Astrocyte of the spinal cord (primary cell): ENCODE results near the gene GPRC5C.
"Not testable (repeated sequence)": the region's sequence is repeated elsewhere in the genome, so short reads cannot be mapped to it uniquely, and the experiment has no call there.

Source experiments
- DNase-seq: peaks from one replicate; pipeline ENCODE4 v3.0.0; 2011; ENCODE audit warnings: low read depth, low spot score
- H3K4me3 ChIP-seq: 2 replicates; pipeline ENCODE4 v1.5.1; 2011; ENCODE audit warnings: low read depth, mild to moderate bottlenecking, low read length, moderate library complexity
- in situ Hi-C: cut with HindIII; loops from 2 replicates; pipeline ENCODE4 v1.10.0; 2017; ENCODE audit warnings: low sequenced_read_pairs
- TF ChIP-seq, protein P1 (sequence below): IDR thresholded peaks from 2 replicates; pipeline ENCODE4 v1.5.1; 2012; ENCODE audit warnings: low read depth, mild to moderate bottlenecking, low read length, inconsistent platforms

The GPRC5C gene

DNA sequence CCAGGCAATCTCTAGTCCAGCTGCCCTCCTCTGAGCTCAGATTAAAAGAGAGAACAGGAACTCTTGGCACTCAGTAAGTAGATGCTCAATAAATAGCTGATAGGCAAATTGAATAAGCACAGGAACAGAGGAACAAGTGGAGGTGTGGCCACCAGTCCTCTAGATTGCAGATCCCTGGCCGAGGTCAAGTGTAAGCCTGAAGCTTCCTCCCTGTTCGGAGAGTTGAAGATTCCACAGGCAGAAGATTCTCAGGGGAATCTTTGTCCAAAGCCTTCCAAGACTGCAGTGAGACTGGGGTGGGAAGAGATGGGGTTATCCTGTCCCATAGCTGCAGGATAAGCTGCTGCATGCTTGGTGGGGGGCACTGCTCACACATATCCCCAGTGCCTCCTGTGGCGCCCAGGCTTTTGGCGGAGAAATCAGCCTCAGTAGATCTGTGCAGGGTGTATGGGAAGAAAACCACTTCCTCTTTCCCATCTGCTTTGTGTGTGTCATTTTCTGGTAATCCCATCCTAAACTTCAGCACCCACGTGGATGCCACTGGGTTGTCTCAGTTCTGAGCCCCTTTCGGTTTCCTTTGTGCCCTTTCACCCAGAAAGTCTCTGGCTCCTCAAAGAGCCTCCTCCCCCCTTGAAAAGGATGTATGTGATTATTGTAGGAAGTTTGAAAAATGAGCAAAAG lies 46.7 kb downstream of the GPRC5C start:
- TF ChIP-seq, protein P1, sequence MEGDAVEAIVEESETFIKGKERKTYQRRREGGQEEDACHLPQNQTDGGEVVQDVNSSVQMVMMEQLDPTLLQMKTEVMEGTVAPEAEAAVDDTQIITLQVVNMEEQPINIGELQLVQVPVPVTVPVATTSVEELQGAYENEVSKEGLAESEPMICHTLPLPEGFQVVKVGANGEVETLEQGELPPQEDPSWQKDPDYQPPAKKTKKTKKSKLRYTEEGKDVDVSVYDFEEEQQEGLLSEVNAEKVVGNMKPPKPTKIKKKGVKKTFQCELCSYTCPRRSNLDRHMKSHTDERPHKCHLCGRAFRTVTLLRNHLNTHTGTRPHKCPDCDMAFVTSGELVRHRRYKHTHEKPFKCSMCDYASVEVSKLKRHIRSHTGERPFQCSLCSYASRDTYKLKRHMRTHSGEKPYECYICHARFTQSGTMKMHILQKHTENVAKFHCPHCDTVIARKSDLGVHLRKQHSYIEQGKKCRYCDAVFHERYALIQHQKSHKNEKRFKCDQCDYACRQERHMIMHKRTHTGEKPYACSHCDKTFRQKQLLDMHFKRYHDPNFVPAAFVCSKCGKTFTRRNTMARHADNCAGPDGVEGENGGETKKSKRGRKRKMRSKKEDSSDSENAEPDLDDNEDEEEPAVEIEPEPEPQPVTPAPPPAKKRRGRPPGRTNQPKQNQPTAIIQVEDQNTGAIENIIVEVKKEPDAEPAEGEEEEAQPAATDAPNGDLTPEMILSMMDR, result no peak
- in situ Hi-C loops, result no loop called here
- DNase-seq, result no peak
- H3K4me3 ChIP-seq, result no peak overlapping the region

DNA sequence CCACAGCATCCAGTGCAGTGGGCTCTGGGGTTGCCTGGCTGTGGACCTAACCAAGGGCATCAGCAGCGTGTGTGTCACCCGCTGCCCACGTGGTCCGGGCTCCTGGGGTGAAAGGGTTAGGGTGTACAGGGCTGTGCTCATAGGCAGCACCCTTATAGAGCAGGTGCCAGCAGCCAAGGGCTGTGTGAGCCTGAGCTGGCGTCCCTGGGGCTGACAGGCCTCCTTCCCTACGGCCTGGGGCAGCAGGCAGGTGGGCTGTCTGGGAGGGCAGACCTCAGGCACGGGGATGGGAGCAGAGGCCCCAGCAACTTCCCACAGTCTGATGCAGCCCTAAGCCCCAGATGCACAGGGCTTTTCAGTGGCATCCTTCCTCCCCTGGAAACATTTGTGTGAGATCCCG lies 48.4 kb downstream of the GPRC5C start:
- no peak overlapping the region for H3K4me3 ChIP-seq
- no peak for DNase-seq
- in situ Hi-C loops, result no loop called here
- TF ChIP-seq, protein P1, result no peak

DNA sequence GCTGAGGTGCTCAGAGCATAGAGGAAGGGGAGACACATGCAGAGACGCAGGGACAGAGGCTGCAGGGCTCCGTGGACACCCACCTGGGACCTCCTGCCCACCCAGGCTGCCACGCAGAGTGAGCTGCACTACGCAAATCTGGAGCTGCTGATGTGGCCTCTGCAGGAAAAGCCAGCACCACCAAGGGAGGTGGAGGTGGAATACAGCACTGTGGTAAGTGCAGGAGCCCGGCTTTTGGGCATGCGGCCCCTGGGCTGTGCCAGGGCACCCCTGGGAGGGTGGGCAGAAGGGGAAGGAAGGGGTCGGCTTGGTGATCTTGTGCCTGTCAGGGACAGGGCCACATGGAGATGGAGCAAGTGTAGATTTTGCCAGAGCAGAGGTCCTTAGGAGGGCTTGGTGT lies 49.7 kb downstream of the GPRC5C start:
- no peak overlapping the region for H3K4me3 ChIP-seq
- no peak for DNase-seq
- in situ Hi-C loops, result no loop called here
- TF ChIP-seq, protein P1, result no peak

DNA sequence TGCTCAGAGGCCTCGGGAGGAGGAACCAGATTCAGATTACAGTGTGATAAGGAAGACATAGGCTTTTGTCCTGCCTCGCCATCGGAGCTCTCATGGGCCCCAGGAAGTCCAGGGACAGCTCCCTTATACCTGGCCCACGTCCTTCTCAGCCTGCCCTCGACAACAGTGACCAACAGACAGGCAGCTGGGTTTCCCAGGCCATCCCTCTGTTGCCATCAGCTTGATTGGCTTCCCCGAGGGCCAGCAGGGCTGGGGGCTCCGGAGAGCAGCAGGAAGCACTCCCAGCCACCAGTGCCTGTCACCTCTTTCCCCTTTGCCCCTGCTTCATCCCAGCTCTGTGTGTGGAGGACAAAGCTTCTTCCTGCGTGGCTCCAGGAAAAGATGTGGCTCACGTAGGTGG lies 52.2 kb downstream of the GPRC5C start:
- in situ Hi-C loops, result no loop called here
- DNase-seq, result no peak
- H3K4me3 ChIP-seq, result no peak overlapping the region
- TF ChIP-seq, protein P1, result no peak

DNA sequence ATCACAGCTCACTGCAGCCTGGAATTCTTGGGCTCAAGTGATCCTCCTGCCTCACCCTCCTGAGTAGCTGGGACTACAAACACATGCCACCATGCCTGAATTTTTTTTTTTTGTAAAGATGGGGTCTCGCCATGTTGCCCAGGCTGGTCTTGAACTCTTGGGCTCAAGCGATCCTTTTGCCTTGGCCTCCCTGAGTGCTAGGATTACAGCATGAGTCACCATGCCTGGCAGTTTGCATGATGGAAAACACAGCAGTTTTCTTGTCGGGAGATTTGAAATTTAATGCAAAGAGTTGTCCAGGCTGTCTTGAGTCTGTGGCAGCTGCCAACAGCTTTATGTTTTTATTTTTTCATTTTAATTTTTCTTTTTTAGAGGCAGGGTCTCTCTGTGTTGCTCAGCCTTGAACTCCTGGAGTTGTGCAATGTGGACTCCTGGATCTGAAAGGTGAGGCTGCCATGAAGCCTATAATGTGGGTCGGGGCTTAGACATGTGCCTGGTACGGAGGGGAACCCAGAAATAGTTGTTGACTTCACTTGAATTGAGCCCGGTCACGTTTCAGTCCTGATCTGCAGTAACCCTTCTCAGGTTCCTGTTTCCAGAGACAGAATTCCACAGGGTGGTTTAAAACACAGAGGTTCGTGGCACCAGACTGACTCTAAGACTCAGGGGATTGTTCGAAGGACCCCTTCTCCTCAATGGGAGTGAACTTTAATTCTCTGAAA lies 53.3 kb downstream of the GPRC5C start:
- H3K4me3 ChIP-seq, result no peak overlapping the region
- DNase-seq, result no peak
- in situ Hi-C loops, result no loop called here
- TF ChIP-seq, protein P1, result no peak

DNA sequence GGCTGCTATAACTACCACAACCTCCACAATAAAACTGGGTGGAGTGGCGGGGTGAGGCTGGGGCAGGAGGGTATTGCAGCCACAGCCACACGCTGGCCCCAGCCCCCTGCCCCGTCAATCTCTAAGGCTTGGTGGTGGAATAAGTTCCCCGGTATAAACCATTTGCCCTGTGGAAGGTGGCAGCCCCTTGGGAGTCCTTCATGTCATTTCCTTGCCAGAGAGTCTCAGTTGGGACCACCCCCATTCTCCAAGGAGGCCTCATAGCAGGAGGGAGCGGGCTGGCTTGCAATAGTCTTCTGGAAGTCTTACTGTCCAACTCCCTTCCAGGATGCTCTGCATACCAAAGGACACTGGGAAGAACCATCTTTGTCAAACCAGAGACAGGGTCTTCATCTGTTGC lies 54.0 kb downstream of the GPRC5C start:
- in situ Hi-C loops, result no loop called here
- no peak overlapping the region for H3K4me3 ChIP-seq
- TF ChIP-seq, protein P1, result no peak
- no peak for DNase-seq

DNA sequence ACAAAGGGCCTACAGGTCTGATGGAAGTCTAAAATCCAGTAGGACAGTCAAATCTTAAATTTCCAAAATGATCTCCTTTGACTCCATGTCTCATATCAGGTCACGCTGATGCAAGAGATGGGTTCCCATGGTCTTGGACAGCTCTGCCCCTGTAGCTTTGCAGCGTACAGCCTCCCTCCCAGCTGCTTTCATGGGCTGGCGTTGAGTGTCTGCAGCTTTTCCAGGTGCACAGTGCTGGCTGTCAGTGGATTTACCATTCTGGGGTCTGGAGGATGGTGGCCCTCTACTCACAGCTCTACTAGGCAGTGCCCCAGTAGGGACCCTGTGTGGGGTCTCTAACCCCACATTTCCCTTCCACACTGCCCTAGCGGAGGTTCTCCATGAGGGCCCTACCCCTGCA lies 56.4 kb downstream of the GPRC5C start:
- DNase-seq, H3K4me3 ChIP-seq, in situ Hi-C loops: not testable (repeated sequence)
